Myocyte (in vitro differentiated cells): ENCODE measurements around the gene RNF215. TPM values are rescaled to one million over a fixed set of nuclear protein-coding genes. Genes with fewer than 3 reads are reported as not detected.

ENCODE experiments used
- DNase-seq: peaks from one replicate; pipeline ENCODE4 v3.0.0-alpha.2; 2012; ENCODE audit warnings: low read depth
- polyA plus RNA-seq: library from polyadenylated mRNA; unstranded; fragments of >200 nt; gene quantifications from one replicate; pipeline ENCODE4 v1.2.1, GENCODE V29; 2012; ENCODE audit warnings: missing spikeins
- total RNA-seq: library from RNA; depleted of rRNA; stranded (reverse); fragments of >200 nt; gene quantifications from 2 replicates; pipeline ENCODE4 v1.2.3, GENCODE V29; 2014

RNF215 gene
- total RNA-seq: 20.1 and 28.3 TPM in 2 replicates
- 38.7 TPM for polyA plus RNA-seq

GRCh38 chr22:30386960-30387827, at the start of gene RNF215:
RNF215 (minus strand) TSS chr22:30387411; CDS start chr22:30387313, 98 bp downstream.
- peak; percentile 78 for DNase-seq

- no peak for DNase-seq
Measured at GRCh38 chr22:30436196-30436595, 49.0 kb upstream of the RNF215 start.

- no peak for DNase-seq
Measured at GRCh38 chr22:30435674-30436126, 48.5 kb upstream of the RNF215 start.

GRCh38 chr22:30434843-30435242, 47.6 kb upstream of the RNF215 start:
- DNase-seq: no peak

- DNase-seq: peak; percentile 29
Measured at GRCh38 chr22:30433773-30434172, 46.6 kb upstream of the RNF215 start.

- DNase-seq: no peak
Measured at GRCh38 chr22:30433227-30433626, 46.0 kb upstream of the RNF215 start.

GRCh38 chr22:30432520-30432919, 45.3 kb upstream of the RNF215 start:
- DNase-seq: no peak

GRCh38 chr22:30432096-30432495, 44.9 kb upstream of the RNF215 start:
- no peak for DNase-seq

- no peak for DNase-seq
Measured at GRCh38 chr22:30430933-30431332, 43.7 kb upstream of the RNF215 start.

GRCh38 chr22:30429887-30430286, 42.7 kb upstream of the RNF215 start:
- DNase-seq: no peak

- no peak for DNase-seq
Measured at GRCh38 chr22:30427871-30428270, 40.7 kb upstream of the RNF215 start.

- peak; percentile 87 for DNase-seq
Measured at GRCh38 chr22:30426388-30427353, 39.5 kb upstream of the RNF215 start.

GRCh38 chr22:30425616-30426387, 38.6 kb upstream of the RNF215 start, which contains the start of gene MTFP1:
MTFP1 (plus strand) TSS chr22:30425768; CDS start chr22:30425880, 112 bp downstream.
- peak; percentile 73 for DNase-seq

- no peak for DNase-seq
Measured at GRCh38 chr22:30425327-30425615, 38.1 kb upstream of the RNF215 start.

- DNase-seq: no peak
Measured at GRCh38 chr22:30424534-30425326, 37.5 kb upstream of the RNF215 start.

GRCh38 chr22:30423959-30424533, 36.8 kb upstream of the RNF215 start:
- DNase-seq: peak; percentile 100

GRCh38 chr22:30423301-30423958, 36.2 kb upstream of the RNF215 start:
- no peak for DNase-seq

- peak; percentile 93 for DNase-seq
Measured at GRCh38 chr22:30422481-30423300, 35.5 kb upstream of the RNF215 start.
